MM.1S (cell line): Measurements from ENCODE around the gene TNRC18.

Source experiments
- EZH2 ChIP-seq: fragments of 300-600 bp; sonication (generic); optimal IDR thresholded peaks from 2 replicates; pipeline ENCODE3; 2017; ENCODE audit warnings: low read depth, mild to moderate bottlenecking, antibody characterized with exemption, low read length, mixed read lengths
- EZH2phosphoT487 ChIP-seq: fragments of 300-600 bp; sonication (generic); IDR thresholded peaks from 2 replicates; pipeline ENCODE4 v1.6.1; 2018; ENCODE audit warnings: antibody characterized with exemption, low read length
- TF ChIP-seq, protein P1 (sequence below): fragments of 300-600 bp; sonication (generic); IDR thresholded peaks from 2 replicates; pipeline ENCODE4 v1.5.1; 2016; ENCODE audit warnings: antibody characterized with exemption, low read length, mixed read lengths

GRCh38 chr7:5350174-5350463, 73.5 kb downstream of the TNRC18 start:
- TF ChIP-seq, protein P1, sequence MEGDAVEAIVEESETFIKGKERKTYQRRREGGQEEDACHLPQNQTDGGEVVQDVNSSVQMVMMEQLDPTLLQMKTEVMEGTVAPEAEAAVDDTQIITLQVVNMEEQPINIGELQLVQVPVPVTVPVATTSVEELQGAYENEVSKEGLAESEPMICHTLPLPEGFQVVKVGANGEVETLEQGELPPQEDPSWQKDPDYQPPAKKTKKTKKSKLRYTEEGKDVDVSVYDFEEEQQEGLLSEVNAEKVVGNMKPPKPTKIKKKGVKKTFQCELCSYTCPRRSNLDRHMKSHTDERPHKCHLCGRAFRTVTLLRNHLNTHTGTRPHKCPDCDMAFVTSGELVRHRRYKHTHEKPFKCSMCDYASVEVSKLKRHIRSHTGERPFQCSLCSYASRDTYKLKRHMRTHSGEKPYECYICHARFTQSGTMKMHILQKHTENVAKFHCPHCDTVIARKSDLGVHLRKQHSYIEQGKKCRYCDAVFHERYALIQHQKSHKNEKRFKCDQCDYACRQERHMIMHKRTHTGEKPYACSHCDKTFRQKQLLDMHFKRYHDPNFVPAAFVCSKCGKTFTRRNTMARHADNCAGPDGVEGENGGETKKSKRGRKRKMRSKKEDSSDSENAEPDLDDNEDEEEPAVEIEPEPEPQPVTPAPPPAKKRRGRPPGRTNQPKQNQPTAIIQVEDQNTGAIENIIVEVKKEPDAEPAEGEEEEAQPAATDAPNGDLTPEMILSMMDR = no peak
- TF ChIP-seq EZH2 = no peak
- no peak for TF ChIP-seq EZH2phosphoT487
